Activated naive CD8-positive, alpha-beta T cell treated with anti-CD3 and anti-CD28 coated beads, Interleukin-2, amount 10 ng/mL, durations not matched to agents 7 days and 5 days (primary cell): ENCODE data around the gene COTL1. TPM values are rescaled to one million over a fixed set of nuclear protein-coding genes. Genes with fewer than 3 reads are reported as not detected.

Source experiments
- ATAC-seq: fragments of 150-1000 bp; cut with Tn5 transposase; one replicate; pipeline ENCODE4 v1.10.0; 2021; ENCODE audit warnings: low read depth, moderate library complexity
- POLR2A ChIA-PET: fragments of 350-600 bp; sonication (Branson Sonifier 250); formaldehyde crosslinking; loops from one replicate; lab custom pipeline; 2021; ENCODE audit warnings: antibody characterized with exemption; lab: Charles Lee
- DNase-seq: peaks from one replicate; pipeline ENCODE4 v3.0.0; 2021
- H3K27ac Mint-ChIP-seq: one replicate; pipeline ENCODE4 v1.8.0; 2022; ENCODE audit warnings: mild to moderate bottlenecking, mixed read lengths
- H3K27me3 Mint-ChIP-seq: one replicate; pipeline ENCODE4 v1.8.0; 2022; ENCODE audit warnings: mild to moderate bottlenecking, moderate library complexity, mixed read lengths
- H3K36me3 Mint-ChIP-seq: one replicate; pipeline ENCODE4 v1.8.0; 2021; ENCODE audit warnings: mild to moderate bottlenecking, mixed read lengths
- H3K4me1 Mint-ChIP-seq: one replicate; pipeline ENCODE4 v1.8.0; 2021; ENCODE audit warnings: mixed read lengths
- H3K4me3 Mint-ChIP-seq: one replicate; pipeline ENCODE4 v1.8.0; 2022; ENCODE audit warnings: mild to moderate bottlenecking, moderate library complexity, mixed read lengths
- H3K9me3 Mint-ChIP-seq: one replicate; pipeline ENCODE4 v1.8.0; 2021; ENCODE audit warnings: mixed read lengths
- total RNA-seq, 2 experiments: library from RNA; stranded (reverse); gene quantifications; one replicate each; pipeline ENCODE4 v1.2.3, GENCODE V29; 2021

The COTL1 gene
- total RNA-seq, 2 experiments from 2014 or later, result 657 to 664 TPM

DNA sequence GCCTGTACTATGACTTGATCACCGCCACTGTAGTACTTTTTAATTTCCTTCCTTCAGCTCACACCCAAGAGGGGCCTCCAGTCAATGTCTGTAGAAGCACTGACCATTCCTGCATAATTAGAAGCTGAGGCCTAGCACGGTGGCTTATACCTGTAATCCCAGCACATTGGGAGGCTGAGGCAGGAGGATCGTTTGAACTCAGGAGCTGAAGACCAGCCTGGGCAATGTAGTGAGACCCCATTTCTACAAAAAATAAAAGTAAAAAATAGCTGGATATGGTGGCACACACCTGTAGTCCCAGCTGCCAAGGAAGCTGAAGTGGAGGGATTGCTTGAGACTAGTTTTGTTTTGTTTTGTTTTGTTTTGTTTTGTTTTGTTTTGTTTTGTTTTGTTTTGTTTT, 36.4 kb upstream of the COTL1 start:
- H3K9me3 Mint-ChIP-seq, result peaks cover 2% of the 10 kb centered on the region
- no peak overlapping the region for H3K4me3 Mint-ChIP-seq
- H3K4me1 Mint-ChIP-seq, result peaks cover 45% of the 10 kb centered on the region
- DNase-seq (no peak), ATAC-seq (no peak)
- no peak overlapping the region for H3K27ac Mint-ChIP-seq
- POLR2A ChIA-PET, result interaction anchor here (0.5 to 1.3 kb wide), 2 partner anchors 16 to 386 kb away, joined by 3 to 4 read pairs; no protein-coding TSS in a partner anchor
- H3K27me3 Mint-ChIP-seq, result no peaks in the 10 kb centered on the region
- H3K36me3 Mint-ChIP-seq, result peaks cover 57% of the 10 kb centered on the region

DNA sequence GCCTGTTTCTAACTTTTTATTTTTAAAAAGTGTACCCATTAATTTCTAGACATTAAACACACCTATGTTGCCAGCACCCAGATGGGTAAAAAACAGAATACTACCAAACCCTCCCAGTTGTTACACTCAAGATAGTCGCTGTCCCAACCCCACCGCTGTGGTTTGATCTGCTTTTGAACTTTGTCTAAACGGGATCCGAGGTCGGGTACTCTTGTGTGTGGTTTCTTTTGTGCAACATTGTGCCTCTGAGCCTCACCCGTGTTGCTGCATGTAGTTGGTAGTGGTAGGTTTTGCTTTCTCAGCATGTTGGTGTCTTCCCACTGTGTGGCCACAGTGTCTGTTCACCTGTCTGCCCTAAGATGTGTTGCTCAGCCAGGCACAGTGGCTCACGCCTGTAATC, 34.7 kb upstream of the COTL1 start:
- peak overlapping the region; percentile 32 for H3K27ac Mint-ChIP-seq
- H3K4me3 Mint-ChIP-seq, result peak overlapping the region; percentile 69
- peaks cover 2% of the 10 kb centered on the region for H3K27me3 Mint-ChIP-seq
- H3K4me1 Mint-ChIP-seq, result peaks cover 46% of the 10 kb centered on the region
- ATAC-seq (peak; percentile 38), DNase-seq (peak; percentile 43)
- POLR2A ChIA-PET, result interaction anchor here (0.7 to 1.0 kb wide), 2 partner anchors 9 to 464 kb away, joined by 3 read pairs; no protein-coding TSS in a partner anchor
- H3K9me3 Mint-ChIP-seq, result peaks cover 2% of the 10 kb centered on the region
- peaks cover 43% of the 10 kb centered on the region for H3K36me3 Mint-ChIP-seq

DNA sequence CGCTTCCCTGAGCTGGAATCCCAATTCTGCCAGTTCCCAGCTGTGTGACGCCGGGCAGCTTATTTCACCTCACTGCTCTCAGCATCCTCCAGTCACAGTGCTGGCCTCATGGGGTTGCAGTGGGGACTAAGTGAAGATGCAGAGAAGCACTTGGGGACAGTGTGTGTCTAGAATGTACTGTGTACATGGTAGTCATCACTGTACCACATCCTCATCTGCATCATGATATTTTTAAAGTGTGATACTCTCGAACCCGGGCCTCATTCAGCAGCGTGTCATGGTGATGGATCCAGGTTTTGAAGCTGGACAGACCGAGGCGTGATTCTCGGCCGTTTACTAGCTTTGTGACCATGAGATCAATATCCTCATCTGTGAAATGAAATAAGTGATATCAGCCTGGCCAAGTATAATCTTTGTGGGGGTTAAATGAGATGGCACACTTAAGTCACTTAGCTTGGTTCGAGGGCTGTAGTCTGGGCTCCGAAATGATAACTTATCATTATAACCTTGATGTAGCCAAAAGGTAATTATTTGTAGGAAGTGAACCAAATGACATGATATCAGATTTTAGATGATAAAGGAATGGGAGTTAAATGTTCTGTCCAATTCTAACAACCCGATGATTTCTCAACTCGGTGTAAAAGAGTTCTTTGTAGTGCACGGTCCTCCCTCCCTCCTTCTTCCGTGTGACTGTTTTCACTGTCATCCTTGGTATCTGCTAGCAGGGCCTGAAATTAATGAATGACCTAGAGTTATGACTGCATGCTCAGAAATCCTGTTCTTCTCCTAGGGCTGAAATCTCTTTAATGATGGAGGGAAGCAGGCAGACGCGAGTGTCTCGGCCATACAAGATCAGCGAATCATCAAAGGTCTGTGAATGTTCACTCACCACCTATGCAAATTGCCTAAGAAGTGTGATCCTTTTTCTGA, 32.4 kb upstream of the COTL1 start:
- Mint-ChIP-seq H3K27ac (no peak overlapping the region), H3K27me3 (peaks cover 17% of the 10 kb centered on the region), H3K4me3 (peak overlapping the region; percentile 68), H3K36me3 (peaks cover 39% of the 10 kb centered on the region), H3K4me1 (peaks cover 39% of the 10 kb centered on the region), H3K9me3 (peaks cover 2% of the 10 kb centered on the region)
- POLR2A ChIA-PET, result interaction anchor here (0.7 to 1.4 kb wide), 2 partner anchors 135 to 136 kb away, joined by 4 read pairs; no protein-coding TSS in a partner anchor
- ATAC-seq (no peak), DNase-seq (no peak)

DNA sequence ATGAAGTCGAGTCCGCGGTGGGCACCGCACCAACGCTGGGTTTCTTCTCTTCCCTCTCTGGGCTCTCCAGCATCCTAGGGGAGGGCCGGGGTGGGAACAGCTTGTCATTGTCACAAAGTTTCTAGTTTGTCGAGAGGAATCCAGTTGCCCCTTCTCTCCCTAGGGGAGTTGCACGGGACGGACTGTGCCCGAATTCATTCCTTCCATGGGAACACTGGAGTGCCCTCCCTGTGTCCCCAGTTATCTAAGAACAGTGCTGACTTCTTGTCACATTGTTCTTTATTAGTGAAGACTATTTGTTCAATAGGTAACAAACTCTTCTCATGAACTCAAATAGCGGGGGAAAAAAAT, 31.6 kb upstream of the COTL1 start:
- Mint-ChIP-seq H3K27me3 (peaks cover 19% of the 10 kb centered on the region), H3K4me3 (peak overlapping the region; percentile 77), H3K27ac (peak overlapping the region; percentile 63), H3K36me3 (peaks cover 35% of the 10 kb centered on the region), H3K4me1 (peaks cover 34% of the 10 kb centered on the region), H3K9me3 (peaks cover 2% of the 10 kb centered on the region)
- ATAC-seq, result no peak
- POLR2A ChIA-PET, result interaction anchor here (1.1 to 1.4 kb wide), 2 partner anchors 8 to 134 kb away, joined by 4 read pairs; no protein-coding TSS in a partner anchor
- DNase-seq, result no peak

GRCh38 chr16:84648595-84649510, 31.0 kb upstream of the COTL1 start:
- POLR2A ChIA-PET, result interaction anchor here (0.8 to 1.4 kb wide), 5 partner anchors 8 to 134 kb away, joined by 3 to 5 read pairs (median 4); no protein-coding TSS in a partner anchor

DNA sequence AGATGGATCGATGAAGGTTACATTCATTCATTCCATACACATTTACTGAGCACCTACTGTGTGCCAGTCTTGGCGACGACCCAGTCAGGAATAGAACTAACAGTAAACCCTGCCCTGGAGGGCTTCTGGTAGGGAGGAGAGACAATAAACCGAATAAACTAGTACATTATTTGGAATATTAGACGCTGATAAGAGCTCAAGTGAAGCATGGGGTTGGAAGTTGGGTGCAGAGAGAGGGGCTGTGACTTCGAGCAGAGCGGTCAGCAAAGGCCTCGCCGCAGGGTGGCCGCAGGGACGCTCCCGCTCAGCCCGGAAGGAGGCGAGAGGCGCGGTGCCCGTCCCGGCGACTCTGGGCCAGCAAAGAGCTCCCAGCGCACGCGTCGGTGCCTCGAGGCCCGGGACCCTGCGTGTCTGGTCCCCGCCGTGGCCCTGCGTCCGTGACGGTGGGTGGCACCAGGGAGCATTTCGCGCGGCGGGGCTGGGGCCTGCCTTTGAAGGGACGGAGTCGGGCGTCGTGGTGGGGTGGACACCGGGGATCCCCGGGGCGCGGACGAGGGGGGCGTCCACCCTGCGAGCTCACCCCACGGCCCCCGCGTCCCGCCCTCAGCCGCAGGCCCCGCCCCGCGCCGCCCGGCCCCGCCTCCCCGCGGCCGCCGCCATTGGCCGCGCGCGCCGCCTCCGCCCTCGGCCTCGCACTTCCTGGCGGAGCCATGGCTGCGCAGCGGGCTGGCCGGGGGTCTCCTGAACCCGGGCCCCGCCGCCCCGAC, 30.1 kb upstream of the COTL1 start, which contains the start of gene KLHL36:
Gene KLHL36 (plus strand): TSS at position 684 of the 767 bp plus-strand sequence. CDS start 2,357 bp downstream, outside the sequence.
- H3K4me1 Mint-ChIP-seq, result peaks cover 33% of the 10 kb centered on the region
- POLR2A ChIA-PET, result interaction anchor here (0.5 to 1.2 kb wide), 6 partner anchors 9 to 453 kb away, joined by 3 to 4 read pairs (median 3); no protein-coding TSS in a partner anchor
- H3K27ac Mint-ChIP-seq, result peak within 1 kb of the TSS; percentile 83
- H3K27me3 Mint-ChIP-seq, result peaks cover 22% of the 10 kb centered on the region
- ATAC-seq (peak; percentile 79), DNase-seq (peak; percentile 87)
- H3K9me3 Mint-ChIP-seq, result peaks cover 2% of the 10 kb centered on the region
- H3K4me3 Mint-ChIP-seq, result peak within 1 kb of the TSS; percentile 78
- H3K36me3 Mint-ChIP-seq, result peaks cover 27% of the 10 kb centered on the region

More at GRCh38 chr16:84648595-84649510, 31.0 kb upstream of the COTL1 start:
- ATAC-seq (peak; percentile 54), DNase-seq (peak; percentile 66)
- Mint-ChIP-seq H3K4me3 (peak overlapping the region; percentile 77), H3K9me3 (peaks cover 2% of the 10 kb centered on the region), H3K27me3 (peaks cover 21% of the 10 kb centered on the region), H3K27ac (peak overlapping the region; percentile 63), H3K4me1 (peaks cover 36% of the 10 kb centered on the region), H3K36me3 (peaks cover 31% of the 10 kb centered on the region)

- POLR2A ChIA-PET, result interaction anchor here (0.9 to 1.0 kb wide), 2 partner anchors 9 to 125 kb away, joined by 3 to 4 read pairs; no protein-coding TSS in a partner anchor
- H3K4me3 Mint-ChIP-seq, result no peak overlapping the region
- ATAC-seq (no peak), DNase-seq (no peak)
- no peaks in the 10 kb centered on the region for H3K9me3 Mint-ChIP-seq
- H3K36me3 Mint-ChIP-seq, result peaks cover 2% of the 10 kb centered on the region
- H3K4me1 Mint-ChIP-seq, result peaks cover 36% of the 10 kb centered on the region
- H3K27me3 Mint-ChIP-seq, result peaks cover 28% of the 10 kb centered on the region
- no peak overlapping the region for H3K27ac Mint-ChIP-seq
Measured at GRCh38 chr16:84643674-84644073, 25.8 kb upstream of the COTL1 start.

GRCh38 chr16:84643180-84643583, 25.3 kb upstream of the COTL1 start:
- H3K27ac Mint-ChIP-seq, result no peak overlapping the region
- H3K36me3 Mint-ChIP-seq, result peaks cover 3% of the 10 kb centered on the region
- peaks cover 41% of the 10 kb centered on the region for H3K4me1 Mint-ChIP-seq
- DNase-seq, result no peak
- peaks cover 31% of the 10 kb centered on the region for H3K27me3 Mint-ChIP-seq
- POLR2A ChIA-PET, result interaction anchor here (1.0 kb wide), 1 partner anchor 10 kb away, joined by 3 read pairs; no protein-coding TSS in a partner anchor
- no peaks in the 10 kb centered on the region for H3K9me3 Mint-ChIP-seq
- no peak for ATAC-seq
- H3K4me3 Mint-ChIP-seq, result no peak overlapping the region

DNA sequence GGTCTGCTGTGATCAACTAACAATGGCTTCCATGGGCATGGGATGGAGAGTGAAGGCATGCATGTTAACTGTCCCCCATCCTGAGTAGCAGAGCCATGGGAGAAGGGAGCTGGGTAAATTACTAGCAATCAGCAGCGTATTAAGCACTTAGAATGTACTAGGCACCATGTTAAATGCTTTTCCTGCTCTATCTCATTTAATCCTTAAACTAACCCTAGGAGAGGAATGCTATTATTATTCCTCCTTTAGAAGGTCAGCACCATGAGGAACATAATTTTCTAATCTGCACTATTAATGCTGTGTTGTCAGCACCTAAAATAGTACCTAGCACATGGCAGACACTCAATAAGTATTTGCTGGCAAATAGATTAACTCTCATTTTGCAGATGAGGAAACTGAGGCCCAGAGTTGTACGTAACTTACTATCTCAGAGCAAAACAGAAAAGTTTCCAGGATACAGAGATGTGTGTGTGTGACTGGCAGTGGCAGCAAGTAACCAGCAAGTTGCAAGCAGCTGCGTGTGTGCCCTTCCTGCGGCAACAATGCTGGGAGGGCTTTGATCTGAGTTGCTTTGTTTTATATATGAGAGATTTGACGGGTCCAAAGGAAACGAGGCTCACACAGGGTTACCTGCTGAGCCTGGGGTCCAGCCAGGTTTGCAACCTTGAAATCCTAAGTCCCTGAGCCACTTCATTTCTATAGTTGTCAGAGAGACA, 23.9 kb upstream of the COTL1 start:
- H3K36me3 Mint-ChIP-seq, result peaks cover 3% of the 10 kb centered on the region
- DNase-seq, result no peak
- POLR2A ChIA-PET, result interaction anchor here (0.5 to 1.6 kb wide), 5 partner anchors 14 to 123 kb away, joined by 3 to 6 read pairs (median 4); no protein-coding TSS in a partner anchor
- H3K27me3 Mint-ChIP-seq, result peaks cover 24% of the 10 kb centered on the region
- H3K9me3 Mint-ChIP-seq, result no peaks in the 10 kb centered on the region
- peak overlapping the region; percentile 75 for H3K4me3 Mint-ChIP-seq
- H3K4me1 Mint-ChIP-seq, result peaks cover 43% of the 10 kb centered on the region
- H3K27ac Mint-ChIP-seq, result peak overlapping the region; percentile 88
- ATAC-seq, result peak; percentile 35

GRCh38 chr16:84640145-84640544, 22.3 kb upstream of the COTL1 start:
- peaks cover 42% of the 10 kb centered on the region for H3K4me1 Mint-ChIP-seq

DNA sequence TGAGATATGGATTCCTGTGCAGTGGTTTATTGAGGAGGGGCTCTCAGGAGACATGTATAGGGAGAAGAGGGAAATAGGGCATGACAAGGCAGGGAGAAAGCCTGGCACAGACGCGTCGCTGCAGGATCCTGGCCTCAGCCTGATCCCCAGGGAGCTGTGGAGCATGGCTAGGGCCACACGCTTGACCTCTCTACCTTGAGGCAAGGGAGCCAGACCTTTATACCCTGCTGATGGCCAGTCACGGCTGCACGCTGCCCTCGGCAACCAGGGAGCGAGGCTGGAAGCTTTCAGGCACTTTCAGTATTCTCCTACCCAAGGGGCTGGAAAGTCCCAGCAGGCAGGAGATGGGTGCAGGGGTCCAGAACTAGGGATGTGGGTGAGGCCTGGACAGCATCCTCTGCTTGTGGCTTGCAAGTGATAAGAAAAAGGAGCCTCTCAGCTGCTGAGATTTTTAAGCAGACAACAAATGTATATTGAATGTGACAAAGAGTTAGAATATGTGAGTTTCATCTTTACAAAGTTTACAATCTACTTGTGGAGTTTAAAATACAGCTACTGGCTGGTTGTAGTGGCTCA, 20.4 kb upstream of the COTL1 start:
- POLR2A ChIA-PET, result interaction anchor here (0.6 kb wide), 1 partner anchor 360 kb away, joined by 3 read pairs; no protein-coding TSS in a partner anchor
- peaks cover 2% of the 10 kb centered on the region for H3K36me3 Mint-ChIP-seq
- peaks cover 23% of the 10 kb centered on the region for H3K27me3 Mint-ChIP-seq
- peak overlapping the region; percentile 42 for H3K27ac Mint-ChIP-seq
- H3K4me1 Mint-ChIP-seq, result peaks cover 40% of the 10 kb centered on the region
- no peak overlapping the region for H3K4me3 Mint-ChIP-seq
- no peak for ATAC-seq
- DNase-seq, result no peak
- H3K9me3 Mint-ChIP-seq, result no peaks in the 10 kb centered on the region

More at GRCh38 chr16:84640145-84640544, 22.3 kb upstream of the COTL1 start:
- ATAC-seq, result no peak
- Mint-ChIP-seq H3K4me3 (no peak overlapping the region), H3K27me3 (peaks cover 20% of the 10 kb centered on the region), H3K36me3 (peaks cover 3% of the 10 kb centered on the region), H3K9me3 (no peaks in the 10 kb centered on the region), H3K27ac (peak overlapping the region; percentile 57)
- no peak for DNase-seq
- POLR2A ChIA-PET, result no interaction called here
